H7 (cell line): ENCODE data around the gene SMC1B. TPM values are rescaled to one million over a fixed set of nuclear protein-coding genes. Genes with fewer than 3 reads are reported as not detected.
"Not testable (repeated sequence)": the region's sequence is repeated elsewhere in the genome, so short reads cannot be mapped to it uniquely, and the experiment has no call there.

Source experiments
- DNase-seq: peaks from one replicate; pipeline ENCODE4 v3.0.0; 2012
- H3K27me3 ChIP-seq: 2 replicates; pipeline ENCODE4 v1.6.0; 2011; ENCODE audit warnings: mild to moderate bottlenecking, low read length; ENCODE audit not compliant: control insufficient read depth, insufficient read depth
- H3K36me3 ChIP-seq: replicated peaks from 2 replicates; pipeline ENCODE4 v1.5.1; 2011; ENCODE audit warnings: low read length; ENCODE audit not compliant: control insufficient read depth, insufficient read depth
- H3K4me3 ChIP-seq: 2 replicates; pipeline ENCODE4 v1.5.1; 2011; ENCODE audit warnings: low read depth, mild to moderate bottlenecking, control low read depth, low read length, moderate library complexity; ENCODE audit not compliant: insufficient read depth
- total RNA-seq: library from RNA; depleted of rRNA; stranded (reverse); fragments of >200 nt; shearing (Covaris generic); gene quantifications from 2 replicates; pipeline ENCODE4 v1.2.3, GENCODE V29; 2014

The SMC1B gene
- total RNA-seq, 1 experiment from 2014 or later = not detected

GRCh38 chr22:45450101-45450785 lies 36.8 kb upstream of the SMC1B start:
- no peak for DNase-seq
- no peaks in the 10 kb centered on the region for H3K27me3 ChIP-seq

DNA sequence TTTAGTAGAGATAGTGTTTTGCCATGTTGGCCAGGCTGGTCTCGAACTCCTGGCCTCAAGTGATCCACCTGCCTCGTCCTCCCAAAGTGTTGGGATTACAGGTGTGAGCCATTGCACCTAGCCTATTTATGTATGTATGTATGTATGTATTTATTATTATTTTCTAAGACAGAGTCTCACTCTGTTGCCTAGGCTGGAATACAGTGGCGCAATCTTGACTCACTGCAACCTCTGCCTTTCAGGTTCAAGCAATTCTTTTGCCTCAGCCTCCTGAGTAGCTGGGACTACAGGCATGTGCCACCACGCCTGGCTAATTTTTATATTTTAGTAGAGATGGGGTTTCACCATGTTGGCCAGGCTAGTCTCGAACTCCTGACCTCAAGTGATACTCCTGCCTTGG lies 36.0 kb upstream of the SMC1B start:
- not testable (repeated sequence) for H3K27me3 ChIP-seq, H3K4me3 ChIP-seq, H3K36me3 ChIP-seq, DNase-seq

More at GRCh38 chr22:45450101-45450785, 36.8 kb upstream of the SMC1B start:
- Histone ChIP-seq H3K4me3 (no peak overlapping the region), H3K36me3 (no peaks in the 10 kb centered on the region)

DNA sequence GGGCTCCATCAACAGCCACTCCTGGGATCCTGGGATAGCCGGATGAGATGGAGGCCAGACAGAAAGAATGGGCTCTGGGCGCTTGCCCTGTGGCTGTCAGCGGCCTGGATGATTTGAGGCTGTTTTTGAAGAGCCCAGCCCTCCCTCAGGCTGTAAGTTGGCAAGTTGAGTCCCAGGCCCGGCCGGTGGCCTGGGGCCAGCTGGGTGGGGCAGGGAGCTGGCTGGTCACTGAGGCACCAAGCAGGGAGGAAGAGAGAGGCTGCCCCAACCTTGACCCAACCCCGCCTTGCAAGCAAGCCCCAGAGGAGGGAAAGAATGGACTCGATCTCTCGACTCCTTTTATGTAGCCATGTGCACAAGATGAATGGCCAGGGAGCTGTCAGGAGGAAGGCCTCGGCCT lies 35.0 kb upstream of the SMC1B start:
- no peak for DNase-seq
- H3K36me3 ChIP-seq = no peaks in the 10 kb centered on the region
- no peaks in the 10 kb centered on the region for H3K27me3 ChIP-seq
- no peak overlapping the region for H3K4me3 ChIP-seq

DNA sequence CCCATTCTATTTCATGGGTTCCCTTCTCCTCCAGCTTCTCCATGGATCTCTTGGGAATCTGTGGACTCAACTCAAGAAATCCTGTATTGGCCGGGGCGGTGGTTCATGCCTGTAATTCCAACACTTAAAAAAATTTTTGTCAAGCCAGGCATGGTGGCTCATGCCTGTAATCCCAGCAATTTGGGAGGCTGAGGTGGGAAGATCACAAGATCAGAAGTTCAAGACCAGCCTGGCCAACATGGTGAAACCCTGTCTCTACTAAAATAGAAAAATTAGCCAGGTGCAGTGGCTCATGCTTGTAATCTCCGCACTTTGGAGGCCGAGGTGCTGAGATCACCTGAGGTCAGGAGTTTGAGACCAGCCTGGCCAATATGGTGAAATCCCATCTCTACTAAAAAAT lies 34.2 kb upstream of the SMC1B start:
- not testable (repeated sequence) for DNase-seq

DNA sequence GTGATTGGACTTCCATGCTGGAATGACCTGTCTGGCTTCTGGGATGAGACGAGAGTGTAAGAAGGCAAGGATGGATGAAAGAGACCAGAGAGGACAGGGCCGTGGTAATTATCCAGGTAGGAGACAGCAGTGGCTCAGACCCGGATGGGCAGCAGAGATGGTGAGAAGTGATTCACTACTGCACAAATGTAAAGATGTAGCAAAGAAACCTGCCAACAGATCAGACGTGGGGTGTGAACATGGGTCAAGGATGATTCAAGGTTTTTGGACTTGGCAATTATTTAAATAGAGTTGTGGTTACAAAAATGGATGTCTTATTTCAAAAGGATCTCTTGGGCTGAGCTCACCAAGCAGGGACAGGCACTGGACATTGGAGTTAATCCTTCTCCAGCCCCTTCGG lies 32.8 kb upstream of the SMC1B start:
- no peak for DNase-seq
- Histone ChIP-seq H3K27me3 (no peaks in the 10 kb centered on the region), H3K4me3 (no peak overlapping the region), H3K36me3 (no peaks in the 10 kb centered on the region)

More for the DNA sequence above, 34.2 kb upstream of the SMC1B start:
- H3K36me3 ChIP-seq, H3K4me3 ChIP-seq, H3K27me3 ChIP-seq: not testable (repeated sequence)

- Histone ChIP-seq H3K27me3 (no peaks in the 10 kb centered on the region), H3K4me3 (no peak overlapping the region), H3K36me3 (no peaks in the 10 kb centered on the region)
- DNase-seq = no peak
These were observed 31.8 kb upstream of the SMC1B start for GRCh38 chr22:45445031-45445710.

DNA sequence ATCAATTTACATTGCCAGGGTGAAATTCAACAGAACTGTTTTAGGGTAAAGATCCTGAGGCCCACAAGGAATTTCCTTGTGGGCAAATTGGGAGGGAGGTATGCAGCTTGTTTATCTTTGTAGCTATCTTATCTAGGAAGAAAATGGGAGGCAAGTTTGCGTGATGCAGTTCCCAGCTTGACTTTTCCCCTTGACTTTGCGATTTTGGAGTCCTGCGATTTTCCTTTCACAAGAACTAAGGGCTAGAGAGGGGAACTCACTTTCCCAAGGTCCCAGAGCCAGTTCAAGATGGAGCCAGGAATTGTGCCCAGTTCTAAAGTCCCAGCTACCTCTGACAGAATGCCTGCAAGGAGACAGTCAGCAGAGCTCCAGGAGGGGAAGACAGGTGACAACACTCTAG lies 30.8 kb upstream of the SMC1B start:
- DNase-seq = no peak
- no peak overlapping the region for H3K4me3 ChIP-seq

GRCh38 chr22:45442116-45442515 lies 28.7 kb upstream of the SMC1B start:
- Histone ChIP-seq H3K27me3 (no peaks in the 10 kb centered on the region), H3K4me3 (no peak overlapping the region), H3K36me3 (no peaks in the 10 kb centered on the region)
- DNase-seq = no peak

More for the DNA sequence above, 30.8 kb upstream of the SMC1B start:
- no peaks in the 10 kb centered on the region for H3K27me3 ChIP-seq
- H3K36me3 ChIP-seq = no peaks in the 10 kb centered on the region

DNA sequence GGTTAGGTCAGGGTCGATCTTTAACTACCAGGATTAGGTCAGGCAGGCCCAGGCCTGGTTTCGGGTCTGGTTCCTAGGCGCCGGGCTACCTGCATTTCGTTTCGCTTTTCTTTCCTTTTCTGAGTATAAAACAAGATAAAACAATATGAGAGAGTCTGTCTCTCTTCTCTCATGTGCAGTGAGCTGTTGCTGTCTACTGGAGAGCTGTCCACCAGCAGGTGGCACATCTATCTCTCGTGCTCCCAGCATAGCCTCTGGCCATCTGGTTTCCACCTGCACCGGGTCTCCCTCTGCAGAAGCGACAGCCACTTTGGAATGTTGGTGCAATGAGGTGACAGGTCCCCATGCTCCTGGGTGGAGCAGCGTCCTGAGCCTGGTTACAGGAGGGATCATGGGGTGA lies 27.7 kb upstream of the SMC1B start:
- Histone ChIP-seq H3K36me3 (no peaks in the 10 kb centered on the region), H3K4me3 (no peak overlapping the region), H3K27me3 (no peaks in the 10 kb centered on the region)
- DNase-seq = peak; percentile 71

DNA sequence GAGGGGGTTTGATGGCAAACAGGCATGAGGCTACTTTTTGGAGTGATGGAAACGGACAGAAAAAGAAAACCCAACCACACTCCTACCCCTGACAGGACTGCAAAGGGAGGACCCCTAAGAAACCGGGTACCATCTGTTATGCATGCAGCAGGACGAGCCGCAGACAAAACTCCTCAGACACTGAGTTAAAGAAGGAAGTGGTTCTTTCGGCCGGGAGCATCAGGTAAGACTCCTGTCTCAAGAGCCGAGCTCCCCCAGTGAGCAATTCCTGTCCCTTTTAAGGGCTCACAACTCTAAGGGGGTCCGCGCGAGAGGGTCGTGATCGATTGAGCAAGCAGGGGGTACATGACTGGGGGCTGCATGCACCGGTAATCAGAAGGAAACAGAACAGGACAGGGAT lies 27.3 kb upstream of the SMC1B start:
- DNase-seq, H3K4me3 ChIP-seq, H3K36me3 ChIP-seq, H3K27me3 ChIP-seq: not testable (repeated sequence)

DNA sequence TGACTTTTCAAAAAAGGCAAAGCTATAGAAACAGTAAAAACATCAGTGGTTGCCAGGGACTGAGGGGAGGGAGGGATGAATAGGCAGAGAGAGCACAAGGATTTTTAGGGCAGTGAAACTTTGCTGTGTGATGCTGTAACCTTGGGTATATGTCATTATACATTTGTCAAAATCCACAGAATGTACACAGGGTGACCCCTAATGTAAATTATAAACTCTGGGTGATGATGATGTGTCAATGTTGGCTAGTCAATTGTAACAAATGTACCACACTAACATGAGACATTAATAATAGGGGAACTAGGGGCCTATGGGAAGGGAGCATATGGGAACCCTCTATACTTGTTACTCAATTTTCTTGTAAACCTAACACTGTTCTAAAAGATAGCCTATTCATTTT lies 24.9 kb upstream of the SMC1B start:
- no peak for DNase-seq
- Histone ChIP-seq H3K36me3 (no peaks in the 10 kb centered on the region), H3K27me3 (no peaks in the 10 kb centered on the region), H3K4me3 (no peak overlapping the region)

- DNase-seq, H3K4me3 ChIP-seq: not testable (repeated sequence)
These were observed 23.6 kb upstream of the SMC1B start for GRCh38 chr22:45436871-45437517.

GRCh38 chr22:45435544-45436139 lies 22.2 kb upstream of the SMC1B start:
- Histone ChIP-seq H3K27me3 (no peaks in the 10 kb centered on the region), H3K4me3 (no peak overlapping the region), H3K36me3 (no peaks in the 10 kb centered on the region)
- peak; percentile 90 for DNase-seq

More at GRCh38 chr22:45436871-45437517, 23.6 kb upstream of the SMC1B start:
- not testable (repeated sequence) for H3K36me3 ChIP-seq, H3K27me3 ChIP-seq

DNA sequence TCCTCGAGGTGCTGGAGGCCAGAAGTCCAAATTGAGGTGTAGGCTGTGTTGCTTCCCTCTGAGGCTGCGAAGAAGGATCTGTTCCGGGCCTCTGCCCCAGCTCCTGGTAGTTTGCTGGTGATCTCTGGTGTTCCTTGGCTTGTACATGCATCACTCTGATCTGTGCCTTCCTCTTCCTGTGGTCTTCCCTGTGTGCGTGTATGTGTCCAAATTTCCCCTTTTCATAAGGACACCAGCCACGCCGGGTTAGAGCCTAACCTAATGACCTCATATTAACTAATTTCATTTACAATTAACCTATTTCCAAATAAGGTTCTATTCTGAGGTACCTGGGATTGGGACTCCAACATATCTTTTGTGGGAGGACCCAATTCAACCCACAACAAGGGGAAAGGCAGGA lies 21.6 kb upstream of the SMC1B start:
- no peak for DNase-seq
- Histone ChIP-seq H3K36me3 (no peaks in the 10 kb centered on the region), H3K4me3 (no peak overlapping the region), H3K27me3 (no peaks in the 10 kb centered on the region)

- peak; percentile 30 for DNase-seq
- no peaks in the 10 kb centered on the region for H3K27me3 ChIP-seq
- H3K4me3 ChIP-seq = no peak overlapping the region
- H3K36me3 ChIP-seq = no peaks in the 10 kb centered on the region
These were observed 17.5 kb upstream of the SMC1B start for GRCh38 chr22:45430871-45431270.
